Activated gamma-delta T cell treated with Interleukin-2 at 50 U/mL for 16 hours (primary cell): ENCODE data around the gene ANKRD13B.
"Not testable (repeated sequence)": the region's sequence is repeated elsewhere in the genome, so short reads cannot be mapped to it uniquely, and the experiment has no call there.

ENCODE experiments used
- DNase-seq: peaks from one replicate; pipeline ENCODE4 v3.0.0-alpha.2; 2020

ANKRD13B gene

GRCh38 chr17:29592850-29593551, at the start of gene ANKRD13B:
TSS of gene ANKRD13B (plus strand) at chr17:29593132. CDS start at chr17:29593622, 490 bp downstream.
- DNase-seq, result no peak

GRCh38 chr17:29544066-29544465, 48.9 kb upstream of the ANKRD13B start:
- no peak for DNase-seq

GRCh38 chr17:29546085-29546484, 46.8 kb upstream of the ANKRD13B start:
- no peak for DNase-seq

- DNase-seq, result no peak
Observed at GRCh38 chr17:29546830-29547229, 46.1 kb upstream of the ANKRD13B start.

GRCh38 chr17:29549177-29549923, 43.6 kb upstream of the ANKRD13B start:
- no peak for DNase-seq

- no peak for DNase-seq
Observed at GRCh38 chr17:29555840-29556239, 37.1 kb upstream of the ANKRD13B start.

GRCh38 chr17:29557085-29557738, 35.7 kb upstream of the ANKRD13B start:
- DNase-seq, result no peak

- no peak for DNase-seq
Observed at GRCh38 chr17:29557739-29558116, 35.2 kb upstream of the ANKRD13B start.

- DNase-seq, result not testable (repeated sequence)
Observed at GRCh38 chr17:29558139-29558538, 34.8 kb upstream of the ANKRD13B start.

- no peak for DNase-seq
Observed at GRCh38 chr17:29559640-29560039, 33.3 kb upstream of the ANKRD13B start.

- no peak for DNase-seq
Observed at GRCh38 chr17:29560316-29560715, 32.6 kb upstream of the ANKRD13B start.

GRCh38 chr17:29561554-29562517, 31.1 kb upstream of the ANKRD13B start:
- DNase-seq, result no peak

- no peak for DNase-seq
Observed at GRCh38 chr17:29562615-29563014, 30.3 kb upstream of the ANKRD13B start.

GRCh38 chr17:29563816-29564215, 29.1 kb upstream of the ANKRD13B start:
- no peak for DNase-seq

GRCh38 chr17:29565643-29566472, 27.1 kb upstream of the ANKRD13B start:
- peak; percentile 51 for DNase-seq

- peak; percentile 45 for DNase-seq
Observed at GRCh38 chr17:29566473-29567303, 26.2 kb upstream of the ANKRD13B start, which contains the start of gene ABHD15. TSS of gene ABHD15 (minus strand) at chr17:29567037. CDS start at chr17:29566966, 71 bp downstream.

- DNase-seq, result no peak
Observed at GRCh38 chr17:29567304-29567553, 25.7 kb upstream of the ANKRD13B start.

GRCh38 chr17:29567554-29568330, 25.2 kb upstream of the ANKRD13B start:
- peak; percentile 71 for DNase-seq

- DNase-seq, result peak; percentile 87
Observed at GRCh38 chr17:29568331-29569244, 24.3 kb upstream of the ANKRD13B start, which contains the start of gene TP53I13. TSS of gene TP53I13 (plus strand) at chr17:29568701. CDS start at chr17:29568759, 58 bp downstream.
